ENCODE data around the gene ITPR3. TPM values are rescaled to one million over a fixed set of nuclear protein-coding genes. Genes with fewer than 3 reads are reported as not detected.

ITPR3 gene
- total and polyA plus RNA-seq, 2 experiments from 2014 or later: 0.13 to 1.1 TPM

GRCh38 chr6:33667776-33668175 is 46.7 kb downstream of the ITPR3 start:
- no peaks in the 10 kb centered on the region for H3K27me3 ChIP-seq
- TF ChIP-seq CTCF (IDR thresholded peaks at IDR 0.05; ENCODE audit: low read depth, low read length): no peak
- no peaks in the 10 kb centered on the region for H3K4me1 ChIP-seq (ENCODE audit: low read depth)
- H3K36me3 ChIP-seq: no peaks in the 10 kb centered on the region
- no peaks in the 10 kb centered on the region for H3K9me3 ChIP-seq (ENCODE audit: low read depth)
- H3K4me3 ChIP-seq: no peak overlapping the region
- DNase-seq (ENCODE audit: low read depth in 1 of 2, low spot score in 1 of 2): no peak
- no peak overlapping the region for H3K27ac ChIP-seq

- Histone ChIP-seq H3K27ac (no peak overlapping the region), H3K36me3 (no peaks in the 10 kb centered on the region), H3K9me3 (ENCODE audit: low read depth) (no peaks in the 10 kb centered on the region), H3K4me3 (no peak overlapping the region), H3K27me3 (no peaks in the 10 kb centered on the region), H3K4me1 (ENCODE audit: low read depth) (no peaks in the 10 kb centered on the region)
- no peak for DNase-seq (ENCODE audit: low read depth in 1 of 2, low spot score in 1 of 2)
- no peak for TF ChIP-seq CTCF (IDR thresholded peaks at IDR 0.05; ENCODE audit: low read depth, low read length)
These were observed 47.2 kb downstream of the ITPR3 start for GRCh38 chr6:33668328-33668727.

- TF ChIP-seq CTCF (IDR thresholded peaks at IDR 0.05; ENCODE audit: low read depth, low read length): no peak
These were observed 47.8 kb downstream of the ITPR3 start for GRCh38 chr6:33668914-33669313.

GRCh38 chr6:33670086-33670660 is 49.1 kb downstream of the ITPR3 start:
- Histone ChIP-seq H3K4me3 (no peak overlapping the region), H3K27me3 (no peaks in the 10 kb centered on the region), H3K27ac (no peak overlapping the region), H3K4me1 (ENCODE audit: low read depth) (no peaks in the 10 kb centered on the region), H3K36me3 (no peaks in the 10 kb centered on the region), H3K9me3 (ENCODE audit: low read depth) (no peaks in the 10 kb centered on the region)
- no peak for TF ChIP-seq CTCF (IDR thresholded peaks at IDR 0.05; ENCODE audit: low read depth, low read length)
- DNase-seq (ENCODE audit: low read depth in 1 of 2, low spot score in 1 of 2): no peak

More at GRCh38 chr6:33668914-33669313, 47.8 kb downstream of the ITPR3 start:
- Histone ChIP-seq H3K9me3 (ENCODE audit: low read depth) (no peaks in the 10 kb centered on the region), H3K4me3 (no peak overlapping the region), H3K36me3 (no peaks in the 10 kb centered on the region), H3K4me1 (ENCODE audit: low read depth) (no peaks in the 10 kb centered on the region), H3K27me3 (no peaks in the 10 kb centered on the region), H3K27ac (no peak overlapping the region)
- DNase-seq (ENCODE audit: low read depth in 1 of 2, low spot score in 1 of 2): no peak

GRCh38 chr6:33670971-33671743 is 50.0 kb downstream of the ITPR3 start:
- no peaks in the 10 kb centered on the region for H3K36me3 ChIP-seq
- no peak overlapping the region for H3K4me3 ChIP-seq
- H3K27me3 ChIP-seq: no peaks in the 10 kb centered on the region
- no peaks in the 10 kb centered on the region for H3K4me1 ChIP-seq (ENCODE audit: low read depth)
- no peak overlapping the region for H3K27ac ChIP-seq
- no peaks in the 10 kb centered on the region for H3K9me3 ChIP-seq (ENCODE audit: low read depth)
- no peak for TF ChIP-seq CTCF (IDR thresholded peaks at IDR 0.05; ENCODE audit: low read depth, low read length)
- no peak for DNase-seq (ENCODE audit: low read depth in 1 of 2, low spot score in 1 of 2)

Data from cardiac muscle cell (in vitro differentiated cells and primary cell).